Neural progenitor cell (in vitro differentiated cells): ENCODE results near the gene ASTN2. TPM values are rescaled to one million over a fixed set of nuclear protein-coding genes. Genes with fewer than 3 reads are reported as not detected.

ENCODE experiments used
- DNase-seq: peaks from one replicate; pipeline ENCODE4 v3.0.0-alpha.2; 2016; ENCODE audit warnings: low spot score
- H2AFZ ChIP-seq: fragments of 200-600 bp; sonication (generic); replicated peaks from 2 replicates; pipeline ENCODE4 v1.6.1; 2016; ENCODE audit warnings: antibody characterized with exemption
- H3F3A ChIP-seq: fragments of 200-600 bp; sonication (generic); 2 replicates; pipeline ENCODE4 v1.6.1; 2016; ENCODE audit warnings: antibody characterized with exemption, low read depth
- H3K27ac ChIP-seq: fragments of 200-600 bp; sonication (generic); 2 replicates; pipeline ENCODE4 v1.5.1; 2016; ENCODE audit warnings: mild to moderate bottlenecking
- H3K27me3 ChIP-seq: fragments of 200-600 bp; sonication (generic); 2 replicates; pipeline ENCODE4 v1.6.1; 2016; ENCODE audit warnings: mild to moderate bottlenecking, moderate library complexity
- H3K36me3 ChIP-seq: fragments of 200-600 bp; sonication (generic); 2 replicates; pipeline ENCODE4 v1.5.1; 2016
- H3K4me1 ChIP-seq: fragments of 200-600 bp; sonication (generic); 2 replicates; pipeline ENCODE4 v1.6.1; 2016; ENCODE audit warnings: mixed run types
- H3K4me2 ChIP-seq: fragments of 200-600 bp; sonication (generic); 2 replicates; pipeline ENCODE4 v1.6.1; 2016
- H3K4me3 ChIP-seq: fragments of 200-600 bp; sonication (generic); 2 replicates; pipeline ENCODE4 v1.5.1; 2016
- H3K79me2 ChIP-seq: fragments of 200-600 bp; sonication (generic); 2 replicates; pipeline ENCODE4 v1.6.1; 2016; ENCODE audit warnings: low read depth
- H3K9ac ChIP-seq: fragments of 200-600 bp; sonication (generic); 2 replicates; pipeline ENCODE4 v1.6.1; 2016
- H3K9me3 ChIP-seq: fragments of 200-600 bp; sonication (generic); 2 replicates; pipeline ENCODE4 v1.5.1; 2016; ENCODE audit warnings: low read depth
- H4K20me1 ChIP-seq: fragments of 200-600 bp; sonication (generic); 2 replicates; pipeline ENCODE4 v1.6.1; 2016; ENCODE audit warnings: low read depth
- H3K27ac Mint-ChIP-seq: 3 replicates; pipeline ENCODE4 v1.8.0; 2021; ENCODE audit warnings: mixed read lengths
- H3K27me3 Mint-ChIP-seq: 2 replicates; pipeline ENCODE4 v1.8.0; 2022; ENCODE audit warnings: low read depth, mild to moderate bottlenecking, inconsistent platforms, moderate library complexity, mixed read lengths; ENCODE audit not compliant: insufficient read depth
- H3K36me3 Mint-ChIP-seq: 3 replicates; pipeline ENCODE4 v1.8.0; 2021; ENCODE audit warnings: mixed read lengths
- H3K4me1 Mint-ChIP-seq: 3 replicates; pipeline ENCODE4 v1.8.0; 2021; ENCODE audit warnings: mixed read lengths
- H3K4me3 Mint-ChIP-seq: 3 replicates; pipeline ENCODE4 v1.8.0; 2021; ENCODE audit warnings: mild to moderate bottlenecking, moderate library complexity, mixed read lengths
- H3K9me3 Mint-ChIP-seq: 3 replicates; pipeline ENCODE4 v1.8.0; 2020; ENCODE audit warnings: mixed read lengths
- EZH2 ChIP-seq: fragments of 200-600 bp; sonication (generic); IDR thresholded peaks from 2 replicates; pipeline ENCODE4 v1.6.1; 2017; ENCODE audit warnings: antibody characterized with exemption, mild to moderate bottlenecking, moderate library complexity
- EZH2phosphoT487 ChIP-seq: fragments of 200-600 bp; sonication (generic); IDR thresholded peaks from 2 replicates; pipeline ENCODE4 v1.6.1; 2017; ENCODE audit warnings: antibody characterized with exemption
- total RNA-seq: library from RNA; depleted of rRNA; stranded (reverse); fragments of >200 nt; gene quantifications from 2 replicates; pipeline ENCODE4 v1.2.3, GENCODE V29; 2015; ENCODE audit warnings: low replicate concordance
- TF ChIP-seq, protein P1 (sequence below): fragments of 200-600 bp; sonication (generic); IDR thresholded peaks from 2 replicates; pipeline ENCODE4 v1.5.1; 2017; ENCODE audit warnings: antibody characterized with exemption, mild to moderate bottlenecking

The ASTN2 gene
- total RNA-seq, 1 donor from 2014 or later, result 8.0 TPM

DNA sequence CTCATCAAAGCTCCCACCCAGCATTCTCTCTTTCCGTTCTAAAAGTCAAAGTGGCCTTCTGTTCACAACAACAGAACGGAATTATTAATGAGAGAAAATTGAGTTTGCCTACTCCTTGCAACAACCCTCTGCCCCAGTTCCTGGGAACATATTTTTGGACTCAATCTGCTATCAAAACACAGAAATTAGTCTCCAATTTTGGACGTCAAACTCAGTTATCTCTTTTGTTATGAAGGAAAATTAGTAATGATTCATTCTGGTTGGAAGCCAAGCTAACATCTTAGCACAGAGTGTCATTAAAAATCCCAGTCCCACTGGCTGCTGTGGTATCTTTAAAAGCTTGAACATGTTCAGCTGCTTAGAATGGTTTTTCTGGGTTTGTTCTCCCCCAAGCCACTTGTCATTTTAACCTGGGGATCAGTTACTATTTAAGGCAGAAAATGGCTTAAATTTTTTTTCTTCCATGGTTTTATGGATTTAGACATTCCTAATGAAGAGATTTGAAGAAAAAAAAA lies 384.5 kb downstream of the ASTN2 start:
- peaks cover 9% of the 10 kb centered on the region for H4K20me1 ChIP-seq
- Mint-ChIP-seq H3K9me3 (no peaks in the 10 kb centered on the region), H3K4me1 (no peaks in the 10 kb centered on the region), H3K36me3 (no peaks in the 10 kb centered on the region), H3K4me3 (no peak overlapping the region), H3K27me3 (no peaks in the 10 kb centered on the region), H3K27ac (no peak overlapping the region)
- H3K79me2 ChIP-seq, result no peaks in the 10 kb centered on the region
- no peak overlapping the region for H3K4me3 ChIP-seq
- no peaks in the 10 kb centered on the region for H3F3A ChIP-seq
- H3K27me3 ChIP-seq, result no peaks in the 10 kb centered on the region
- H3K36me3 ChIP-seq, result no peaks in the 10 kb centered on the region
- no peak overlapping the region for H3K27ac ChIP-seq
- H3K9me3 ChIP-seq, result no peaks in the 10 kb centered on the region
- TF ChIP-seq EZH2, result no peak
- no peak for TF ChIP-seq EZH2phosphoT487
- TF ChIP-seq, protein P1, sequence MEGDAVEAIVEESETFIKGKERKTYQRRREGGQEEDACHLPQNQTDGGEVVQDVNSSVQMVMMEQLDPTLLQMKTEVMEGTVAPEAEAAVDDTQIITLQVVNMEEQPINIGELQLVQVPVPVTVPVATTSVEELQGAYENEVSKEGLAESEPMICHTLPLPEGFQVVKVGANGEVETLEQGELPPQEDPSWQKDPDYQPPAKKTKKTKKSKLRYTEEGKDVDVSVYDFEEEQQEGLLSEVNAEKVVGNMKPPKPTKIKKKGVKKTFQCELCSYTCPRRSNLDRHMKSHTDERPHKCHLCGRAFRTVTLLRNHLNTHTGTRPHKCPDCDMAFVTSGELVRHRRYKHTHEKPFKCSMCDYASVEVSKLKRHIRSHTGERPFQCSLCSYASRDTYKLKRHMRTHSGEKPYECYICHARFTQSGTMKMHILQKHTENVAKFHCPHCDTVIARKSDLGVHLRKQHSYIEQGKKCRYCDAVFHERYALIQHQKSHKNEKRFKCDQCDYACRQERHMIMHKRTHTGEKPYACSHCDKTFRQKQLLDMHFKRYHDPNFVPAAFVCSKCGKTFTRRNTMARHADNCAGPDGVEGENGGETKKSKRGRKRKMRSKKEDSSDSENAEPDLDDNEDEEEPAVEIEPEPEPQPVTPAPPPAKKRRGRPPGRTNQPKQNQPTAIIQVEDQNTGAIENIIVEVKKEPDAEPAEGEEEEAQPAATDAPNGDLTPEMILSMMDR, result no peak
- no peak for DNase-seq
- H2AFZ ChIP-seq, result no peak overlapping the region
- no peak overlapping the region for H3K4me2 ChIP-seq
- no peaks in the 10 kb centered on the region for H3K4me1 ChIP-seq
- H3K9ac ChIP-seq, result no peak overlapping the region

GRCh38 chr9:117029341-117029740 lies 385.5 kb downstream of the ASTN2 start:
- H3F3A ChIP-seq, result no peaks in the 10 kb centered on the region
- H3K36me3 ChIP-seq, result no peaks in the 10 kb centered on the region
- no peak overlapping the region for H3K27ac Mint-ChIP-seq
- H3K36me3 Mint-ChIP-seq, result no peaks in the 10 kb centered on the region
- TF ChIP-seq EZH2 (no peak), EZH2phosphoT487 (no peak)
- TF ChIP-seq, protein P1, result no peak
- H3K4me2 ChIP-seq, result no peak overlapping the region
- no peaks in the 10 kb centered on the region for H3K27me3 Mint-ChIP-seq
- H3K27ac ChIP-seq, result no peak overlapping the region
- H3K27me3 ChIP-seq, result no peaks in the 10 kb centered on the region
- no peak overlapping the region for H2AFZ ChIP-seq
- H3K9me3 Mint-ChIP-seq, result no peaks in the 10 kb centered on the region
- H3K4me3 Mint-ChIP-seq, result no peak overlapping the region
- no peak for DNase-seq
- H3K4me1 ChIP-seq, result no peaks in the 10 kb centered on the region
- no peak overlapping the region for H3K9ac ChIP-seq
- peaks cover 5% of the 10 kb centered on the region for H4K20me1 ChIP-seq
- H3K79me2 ChIP-seq, result no peaks in the 10 kb centered on the region
- no peaks in the 10 kb centered on the region for H3K4me1 Mint-ChIP-seq
- H3K4me3 ChIP-seq, result no peak overlapping the region
- H3K9me3 ChIP-seq, result no peaks in the 10 kb centered on the region

DNA sequence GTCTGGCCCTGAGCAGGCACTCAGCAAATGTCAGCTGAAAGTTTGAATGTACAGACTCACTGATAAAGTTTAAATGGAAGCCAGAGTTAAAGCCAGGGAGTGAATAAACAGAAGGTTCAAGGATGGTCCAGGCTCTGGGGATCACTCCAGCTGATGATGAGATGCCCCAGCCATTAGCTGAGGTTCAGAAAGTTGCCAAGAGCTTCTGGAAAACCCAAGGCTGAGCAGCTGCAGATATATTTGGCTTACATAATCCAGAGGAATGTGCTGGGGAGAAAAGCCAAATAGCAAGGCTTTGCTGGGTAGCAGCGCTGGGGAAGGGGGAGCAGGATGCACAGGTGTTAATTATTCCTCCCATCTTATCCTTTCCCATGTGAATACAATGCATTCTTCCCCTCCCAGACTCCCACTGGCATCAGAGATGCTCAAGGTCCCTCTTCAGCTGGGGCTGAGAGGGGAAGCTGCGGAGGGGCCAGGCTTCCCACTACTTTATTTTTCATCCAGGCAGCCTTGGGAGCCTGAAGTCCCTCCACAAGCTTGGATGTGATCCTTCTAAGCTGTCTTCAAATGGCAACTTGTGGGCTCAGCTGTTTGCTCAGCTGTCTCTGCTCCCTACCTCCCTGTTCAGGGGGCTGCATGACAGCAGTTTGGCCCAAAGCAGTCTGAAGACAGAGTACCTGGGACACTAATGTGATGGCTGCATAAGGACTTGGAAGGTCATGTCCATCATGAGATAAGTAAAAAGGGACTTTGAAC lies 386.6 kb downstream of the ASTN2 start:
- Histone ChIP-seq H3K9ac (no peak overlapping the region), H3K4me2 (no peak overlapping the region), H3K27me3 (no peaks in the 10 kb centered on the region), H2AFZ (no peak overlapping the region), H3F3A (no peaks in the 10 kb centered on the region), H3K4me3 (no peak overlapping the region), H4K20me1 (no peaks in the 10 kb centered on the region), H3K9me3 (no peaks in the 10 kb centered on the region), H3K79me2 (no peaks in the 10 kb centered on the region), H3K36me3 (no peaks in the 10 kb centered on the region), H3K27ac (no peak overlapping the region), H3K4me1 (no peaks in the 10 kb centered on the region)
- DNase-seq, result peak; percentile 21
- Mint-ChIP-seq H3K27ac (no peak overlapping the region), H3K4me1 (no peaks in the 10 kb centered on the region), H3K27me3 (no peaks in the 10 kb centered on the region), H3K36me3 (no peaks in the 10 kb centered on the region), H3K9me3 (no peaks in the 10 kb centered on the region), H3K4me3 (no peak overlapping the region)
- TF ChIP-seq, protein P1, result no peak
- TF ChIP-seq EZH2phosphoT487, result no peak
- TF ChIP-seq EZH2, result no peak
